ENCODE results near the gene SCGB2A2.

Gene SCGB2A2

GRCh38 chr11:62307950-62308349 is 38.0 kb downstream of the SCGB2A2 start:
- DNase-seq, result no peak

DNA sequence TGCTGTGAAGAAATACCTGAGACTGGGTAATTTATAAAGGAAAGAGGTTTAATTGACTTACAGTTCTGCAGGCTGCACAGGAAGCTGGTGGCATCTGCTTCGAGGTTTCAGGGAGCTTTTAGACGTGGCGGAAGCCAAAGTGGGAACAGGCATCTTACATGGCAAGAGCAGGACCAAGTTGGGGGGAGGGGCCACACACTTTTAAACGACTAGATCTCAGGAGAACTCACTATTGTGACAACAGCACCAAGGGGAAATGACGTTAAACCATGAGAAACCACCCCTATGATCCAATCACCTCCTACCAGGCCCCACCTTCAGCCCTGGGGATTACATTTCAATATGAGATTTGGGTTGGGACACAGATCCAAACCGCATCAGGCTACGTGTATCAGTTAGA is 40.0 kb downstream of the SCGB2A2 start:
- DNase-seq, result no peak

DNA sequence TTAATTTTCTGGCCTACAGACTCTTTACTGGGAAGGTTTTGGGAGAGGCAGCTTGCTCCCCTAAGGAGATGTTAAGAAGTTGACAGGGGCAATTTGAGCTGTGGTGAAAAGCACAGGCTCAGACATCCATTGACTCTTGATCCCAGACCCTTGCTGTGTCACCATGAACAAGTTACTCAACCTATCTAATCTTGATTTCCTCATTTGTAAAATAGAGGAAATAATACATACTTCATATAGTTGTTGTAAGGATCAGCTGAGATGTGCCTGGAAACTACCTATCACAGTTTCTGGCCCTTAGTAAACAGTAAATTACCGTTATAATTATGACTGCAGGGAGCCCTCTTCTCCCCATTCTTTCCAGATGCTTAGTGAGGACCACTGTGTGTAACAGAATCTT is 45.5 kb downstream of the SCGB2A2 start:
- no peak for DNase-seq

GRCh38 chr11:62322524-62322923 is 52.6 kb downstream of the SCGB2A2 start:
- no peak for DNase-seq

Data from stimulated activated naive CD4-positive, alpha-beta T cell treated with Interleukin-2 at 50 U/mL for 16 hours (primary cell).